ENCODE data around the gene LSP1. TPM values are rescaled to one million over a fixed set of nuclear protein-coding genes. Genes with fewer than 3 reads are reported as not detected.

The LSP1 gene
- total RNA-seq, 2 experiments from 2014 or later = 232 to 303 TPM

- Histone ChIP-seq H3K79me2 (ENCODE audit: insufficient read depth, low read depth, low read length) (no peaks in the 10 kb centered on the region), H3K4me3 (ENCODE audit: low read depth, low read length, poor library complexity, severe bottlenecking) (no peak overlapping the region), H2AFZ (ENCODE audit: low read length) (no peak overlapping the region), H3K4me1 (ENCODE audit: insufficient read depth, low read length, poor library complexity, severe bottlenecking) (no peaks in the 10 kb centered on the region), H3K9me2 (ENCODE audit: insufficient read depth, low read length) (no peaks in the 10 kb centered on the region), H3K9me3 (ENCODE audit: low read length) (no peaks in the 10 kb centered on the region), H3K4me2 (ENCODE audit: low read length) (no peak overlapping the region), H3K36me3 (ENCODE audit: insufficient read depth, low read length) (no peaks in the 10 kb centered on the region), H3K27ac (ENCODE audit: low read depth, low read length, poor library complexity, severe bottlenecking) (no peak overlapping the region), H4K20me1 (ENCODE audit: insufficient read depth, low read length) (no peaks in the 10 kb centered on the region)
- TF ChIP-seq EZH2phosphoT487 (IDR thresholded peaks at IDR 0.05; ENCODE audit: borderline replicate concordance, low read depth, low read length) (no peak), CTCF (conservative IDR thresholded peaks at IDR 0.05; ENCODE audit: low read length) (no peak)
- POLR2A ChIA-PET = no interaction called here
- CTCF ChIA-PET (ENCODE audit: unreplicated experiment) = no interaction called here
- intact Hi-C loops (cut with micrococcal nuclease; ENCODE audit: unreplicated experiment) = loop anchor here (10.0 kb wide), 1 partner anchor 235 kb away; the partner anchor contains the start of gene KRTAP5-6
- no peak for DNase-seq (ENCODE audit: low spot score)
- BruUV-seq (replicated peaks) = no TSS peak
Observed at GRCh38 chr11:1929621-1930461, 77.0 kb downstream of the LSP1 start.

GRCh38 chr11:1930462-1930830 is 77.6 kb downstream of the LSP1 start:
- Histone ChIP-seq H3K9me2 (ENCODE audit: insufficient read depth, low read length) (no peaks in the 10 kb centered on the region), H4K20me1 (ENCODE audit: insufficient read depth, low read length) (no peaks in the 10 kb centered on the region), H3K4me3 (ENCODE audit: low read depth, low read length, poor library complexity, severe bottlenecking) (no peak overlapping the region), H3K4me1 (ENCODE audit: insufficient read depth, low read length, poor library complexity, severe bottlenecking) (no peaks in the 10 kb centered on the region), H3K9me3 (ENCODE audit: low read length) (no peaks in the 10 kb centered on the region), H3K27ac (ENCODE audit: low read depth, low read length, poor library complexity, severe bottlenecking) (no peak overlapping the region), H3K4me2 (ENCODE audit: low read length) (no peak overlapping the region), H3K36me3 (ENCODE audit: insufficient read depth, low read length) (no peaks in the 10 kb centered on the region), H2AFZ (ENCODE audit: low read length) (no peak overlapping the region), H3K79me2 (ENCODE audit: insufficient read depth, low read depth, low read length) (no peaks in the 10 kb centered on the region)
- no TSS peak for BruUV-seq (replicated peaks)
- intact Hi-C loops (cut with micrococcal nuclease; ENCODE audit: unreplicated experiment) = no loop called here
- no peak for DNase-seq (ENCODE audit: low spot score)
- ChIA-PET CTCF (ENCODE audit: unreplicated experiment) (no interaction called here), POLR2A (no interaction called here)
- TF ChIP-seq CTCF (conservative IDR thresholded peaks at IDR 0.05; ENCODE audit: low read length) (no peak), EZH2phosphoT487 (IDR thresholded peaks at IDR 0.05; ENCODE audit: borderline replicate concordance, low read depth, low read length) (no peak)
